Hepatocyte (in vitro differentiated cells): ENCODE data around the gene CEP112.

ENCODE experiments used
- CTCF ChIP-seq: fragments of 200-600 bp; sonication (generic); IDR thresholded peaks from 2 replicates; pipeline ENCODE4 v1.5.1; 2016; ENCODE audit warnings: antibody characterized with exemption, mild to moderate bottlenecking; ENCODE audit not compliant: poor library complexity
- EZH2 ChIP-seq: fragments of 200-600 bp; sonication (generic); IDR thresholded peaks from 2 replicates; pipeline ENCODE4 v1.6.1; 2016; ENCODE audit warnings: antibody characterized with exemption, mild to moderate bottlenecking, borderline replicate concordance
- EZH2phosphoT487 ChIP-seq: fragments of 200-600 bp; sonication (generic); IDR thresholded peaks from one replicate; pipeline ENCODE4 v1.6.1; 2018; ENCODE audit warnings: antibody characterized with exemption, mild to moderate bottlenecking, low read depth, moderate library complexity; ENCODE audit not compliant: unreplicated experiment, severe bottlenecking

GRCh38 chr17:65900216-65900615, 291.7 kb downstream of the CEP112 start:
- TF ChIP-seq CTCF (no peak), EZH2phosphoT487 (no peak), EZH2 (no peak)
